ENCODE results near the gene ZNF239. TPM values are rescaled to one million over a fixed set of nuclear protein-coding genes. Genes with fewer than 3 reads are reported as not detected.
A peak's percentile ranks its signal among the peaks of the same experiment; 100 is the strongest.
"Not testable (repeated sequence)": the region's sequence is repeated elsewhere in the genome, so short reads cannot be mapped to it uniquely, and the experiment has no call there.

Gene ZNF239
- total RNA-seq: 1 to 10 TPM; 1.8 to 2.1 TPM

- POLR2A ChIA-PET: interaction anchor here (0.9 to 1.7 kb wide), 3 partner anchors 21 to 74 kb away, joined by 3 to 7 read pairs (median 3); partner anchors contain the start of gene ZNF32
Observed at GRCh38 chr10:43574001-43574892, at the start of gene ZNF239. Gene ZNF239 (minus strand): TSS chr10:43574616. CDS start chr10:43558079, 16,537 bp downstream.

GRCh38 chr10:43623351-43623750 lies 48.9 kb upstream of the ZNF239 start:
- peaks cover 31% of the 10 kb centered on the region for H3K9me3 Mint-ChIP-seq
- POLR2A ChIA-PET: interaction anchor here (1.0 kb wide), 1 partner anchor 50 kb away, joined by 3 read pairs; no protein-coding TSS in a partner anchor
- peak overlapping the region; percentile 20 for H3K27ac Mint-ChIP-seq
- no peak for DNase-seq
- no peaks in the 10 kb centered on the region for H3K27me3 Mint-ChIP-seq
- H3K4me3 Mint-ChIP-seq: peak overlapping the region; percentile 50
- ATAC-seq (ENCODE audit: low read depth): no peak
- H3K36me3 Mint-ChIP-seq: peaks cover 13% of the 10 kb centered on the region
- H3K4me1 Mint-ChIP-seq: peaks cover 8% of the 10 kb centered on the region

More at GRCh38 chr10:43574001-43574892, at the start of gene ZNF239:
- Mint-ChIP-seq H3K27me3 (no peaks in the 10 kb centered on the region), H3K4me3 (peak within 1 kb of the TSS; percentile 78), H3K9me3 (peaks cover 25% of the 10 kb centered on the region), H3K27ac (peak within 1 kb of the TSS; percentile 74), H3K4me1 (peaks cover 23% of the 10 kb centered on the region), H3K36me3 (peaks cover 28% of the 10 kb centered on the region)
- ATAC-seq (ENCODE audit: low read depth) (peak; percentile 92), DNase-seq (peak; percentile 81)

GRCh38 chr10:43622038-43622437 lies 47.6 kb upstream of the ZNF239 start:
- H3K9me3 Mint-ChIP-seq: peaks cover 29% of the 10 kb centered on the region

GRCh38 chr10:43619368-43619767 lies 45.0 kb upstream of the ZNF239 start:
- DNase-seq: no peak
- POLR2A ChIA-PET: no interaction called here
- Mint-ChIP-seq H3K27me3 (no peaks in the 10 kb centered on the region), H3K9me3 (peaks cover 45% of the 10 kb centered on the region), H3K4me3 (no peak overlapping the region), H3K36me3 (peaks cover 42% of the 10 kb centered on the region), H3K4me1 (peaks cover 8% of the 10 kb centered on the region), H3K27ac (no peak overlapping the region)
- no peak for ATAC-seq (ENCODE audit: low read depth)

More at GRCh38 chr10:43622038-43622437, 47.6 kb upstream of the ZNF239 start:
- ATAC-seq (ENCODE audit: low read depth) (no peak), DNase-seq (no peak)
- Mint-ChIP-seq H3K36me3 (peaks cover 16% of the 10 kb centered on the region), H3K4me1 (peaks cover 8% of the 10 kb centered on the region), H3K4me3 (no peak overlapping the region), H3K27me3 (no peaks in the 10 kb centered on the region), H3K27ac (no peak overlapping the region)
- POLR2A ChIA-PET: no interaction called here

- Mint-ChIP-seq H3K27ac (no peak overlapping the region), H3K36me3 (peaks cover 52% of the 10 kb centered on the region), H3K4me1 (peaks cover 2% of the 10 kb centered on the region), H3K9me3 (peaks cover 48% of the 10 kb centered on the region), H3K4me3 (no peak overlapping the region), H3K27me3 (no peaks in the 10 kb centered on the region)
- POLR2A ChIA-PET: no interaction called here
- no peak for DNase-seq
- ATAC-seq (ENCODE audit: low read depth): no peak
Observed at GRCh38 chr10:43616697-43617370, 42.4 kb upstream of the ZNF239 start.

- H3K4me1 Mint-ChIP-seq: peaks cover 14% of the 10 kb centered on the region
- DNase-seq (no peak), ATAC-seq (ENCODE audit: low read depth) (no peak)
- H3K36me3 Mint-ChIP-seq: peaks cover 67% of the 10 kb centered on the region
- H3K27me3 Mint-ChIP-seq: no peaks in the 10 kb centered on the region
- POLR2A ChIA-PET: no interaction called here
- no peak overlapping the region for H3K27ac Mint-ChIP-seq
- H3K9me3 Mint-ChIP-seq: peaks cover 26% of the 10 kb centered on the region
- H3K4me3 Mint-ChIP-seq: no peak overlapping the region
Observed at GRCh38 chr10:43610636-43611035, 36.2 kb upstream of the ZNF239 start.

- peak overlapping the region; percentile 81 for H3K4me3 Mint-ChIP-seq
- ATAC-seq (ENCODE audit: low read depth) (no peak), DNase-seq (no peak)
- H3K9me3 Mint-ChIP-seq: peaks cover 11% of the 10 kb centered on the region
- peaks cover 38% of the 10 kb centered on the region for H3K36me3 Mint-ChIP-seq
- H3K4me1 Mint-ChIP-seq: peaks cover 13% of the 10 kb centered on the region
- no peaks in the 10 kb centered on the region for H3K27me3 Mint-ChIP-seq
- POLR2A ChIA-PET: interaction anchor here (0.5 to 1.6 kb wide), 3 partner anchors 12 to 103 kb away, joined by 3 to 10 read pairs (median 4); partner anchors contain the start of gene ZNF32
- H3K27ac Mint-ChIP-seq: peak overlapping the region; percentile 76
Observed at GRCh38 chr10:43607199-43607573, 32.8 kb upstream of the ZNF239 start.

GRCh38 chr10:43606323-43607198 lies 32.1 kb upstream of the ZNF239 start, which contains the start of gene ZNF485:
Gene ZNF485 (plus strand): TSS chr10:43606438. CDS start chr10:43607051, 613 bp downstream.
- H3K27ac Mint-ChIP-seq: peak within 1 kb of the TSS; percentile 76
- H3K27me3 Mint-ChIP-seq: no peaks in the 10 kb centered on the region
- peaks cover 33% of the 10 kb centered on the region for H3K36me3 Mint-ChIP-seq
- peak; percentile 86 for ATAC-seq (ENCODE audit: low read depth)
- POLR2A ChIA-PET: interaction anchor here (0.5 to 1.6 kb wide), 3 partner anchors 11 to 102 kb away, joined by 3 to 10 read pairs (median 4); partner anchors contain the start of gene ZNF32
- peaks cover 11% of the 10 kb centered on the region for H3K9me3 Mint-ChIP-seq
- peak within 1 kb of the TSS; percentile 81 for H3K4me3 Mint-ChIP-seq
- peak; percentile 76 for DNase-seq
- peaks cover 13% of the 10 kb centered on the region for H3K4me1 Mint-ChIP-seq

GRCh38 chr10:43605850-43606322 lies 31.5 kb upstream of the ZNF239 start:
- Mint-ChIP-seq H3K36me3 (peaks cover 30% of the 10 kb centered on the region), H3K4me1 (peaks cover 13% of the 10 kb centered on the region), H3K27me3 (no peaks in the 10 kb centered on the region), H3K4me3 (peak overlapping the region; percentile 81), H3K27ac (peak overlapping the region; percentile 48), H3K9me3 (peaks cover 14% of the 10 kb centered on the region)
- ATAC-seq (ENCODE audit: low read depth) (no peak), DNase-seq (no peak)
- POLR2A ChIA-PET: interaction anchor here (1.6 kb wide), 1 partner anchor 10 kb away, joined by 10 read pairs; no protein-coding TSS in a partner anchor

GRCh38 chr10:43601576-43601975 lies 27.2 kb upstream of the ZNF239 start:
- H3K9me3 Mint-ChIP-seq; H3K4me3 Mint-ChIP-seq; ATAC-seq (ENCODE audit: low read depth); H3K27me3 Mint-ChIP-seq; POLR2A ChIA-PET; H3K27ac Mint-ChIP-seq; H3K36me3 Mint-ChIP-seq; H3K4me1 Mint-ChIP-seq; DNase-seq: not testable (repeated sequence)

GRCh38 chr10:43599333-43599732 lies 24.9 kb upstream of the ZNF239 start:
- Mint-ChIP-seq H3K4me3 (no peak overlapping the region), H3K9me3 (peaks cover 6% of the 10 kb centered on the region), H3K27me3 (no peaks in the 10 kb centered on the region), H3K36me3 (peaks cover 8% of the 10 kb centered on the region), H3K27ac (no peak overlapping the region), H3K4me1 (peaks cover 27% of the 10 kb centered on the region)
- ATAC-seq (ENCODE audit: low read depth) (no peak), DNase-seq (no peak)
- POLR2A ChIA-PET: interaction anchor here (0.6 kb wide), 1 partner anchor 19 kb away, joined by 4 read pairs; no protein-coding TSS in a partner anchor

GRCh38 chr10:43598446-43598845 lies 24.0 kb upstream of the ZNF239 start:
- POLR2A ChIA-PET: no interaction called here
- ATAC-seq (ENCODE audit: low read depth) (no peak), DNase-seq (no peak)
- Mint-ChIP-seq H3K36me3 (peaks cover 12% of the 10 kb centered on the region), H3K9me3 (peaks cover 14% of the 10 kb centered on the region), H3K27me3 (no peaks in the 10 kb centered on the region), H3K27ac (no peak overlapping the region), H3K4me3 (no peak overlapping the region), H3K4me1 (peaks cover 30% of the 10 kb centered on the region)

Measured in activated naive CD8-positive, alpha-beta T cell treated with anti-CD3 and anti-CD28 coated beads, Interleukin-2, amount 10 ng/mL, durations not matched to agents 7 days and 5 days (primary cell).